NCI-H446 treated with DMSO at 0.1 percent for 48 hours (cell line): ENCODE results near the gene ATF7IP.
"Not testable (repeated sequence)": the region's sequence is repeated elsewhere in the genome, so short reads cannot be mapped to it uniquely, and the experiment has no call there.

Experiments
- DNase-seq: peaks from one replicate; lab custom pipeline; 2025; lab: John Stamatoyannopoulos, UW

ATF7IP gene, protein sequence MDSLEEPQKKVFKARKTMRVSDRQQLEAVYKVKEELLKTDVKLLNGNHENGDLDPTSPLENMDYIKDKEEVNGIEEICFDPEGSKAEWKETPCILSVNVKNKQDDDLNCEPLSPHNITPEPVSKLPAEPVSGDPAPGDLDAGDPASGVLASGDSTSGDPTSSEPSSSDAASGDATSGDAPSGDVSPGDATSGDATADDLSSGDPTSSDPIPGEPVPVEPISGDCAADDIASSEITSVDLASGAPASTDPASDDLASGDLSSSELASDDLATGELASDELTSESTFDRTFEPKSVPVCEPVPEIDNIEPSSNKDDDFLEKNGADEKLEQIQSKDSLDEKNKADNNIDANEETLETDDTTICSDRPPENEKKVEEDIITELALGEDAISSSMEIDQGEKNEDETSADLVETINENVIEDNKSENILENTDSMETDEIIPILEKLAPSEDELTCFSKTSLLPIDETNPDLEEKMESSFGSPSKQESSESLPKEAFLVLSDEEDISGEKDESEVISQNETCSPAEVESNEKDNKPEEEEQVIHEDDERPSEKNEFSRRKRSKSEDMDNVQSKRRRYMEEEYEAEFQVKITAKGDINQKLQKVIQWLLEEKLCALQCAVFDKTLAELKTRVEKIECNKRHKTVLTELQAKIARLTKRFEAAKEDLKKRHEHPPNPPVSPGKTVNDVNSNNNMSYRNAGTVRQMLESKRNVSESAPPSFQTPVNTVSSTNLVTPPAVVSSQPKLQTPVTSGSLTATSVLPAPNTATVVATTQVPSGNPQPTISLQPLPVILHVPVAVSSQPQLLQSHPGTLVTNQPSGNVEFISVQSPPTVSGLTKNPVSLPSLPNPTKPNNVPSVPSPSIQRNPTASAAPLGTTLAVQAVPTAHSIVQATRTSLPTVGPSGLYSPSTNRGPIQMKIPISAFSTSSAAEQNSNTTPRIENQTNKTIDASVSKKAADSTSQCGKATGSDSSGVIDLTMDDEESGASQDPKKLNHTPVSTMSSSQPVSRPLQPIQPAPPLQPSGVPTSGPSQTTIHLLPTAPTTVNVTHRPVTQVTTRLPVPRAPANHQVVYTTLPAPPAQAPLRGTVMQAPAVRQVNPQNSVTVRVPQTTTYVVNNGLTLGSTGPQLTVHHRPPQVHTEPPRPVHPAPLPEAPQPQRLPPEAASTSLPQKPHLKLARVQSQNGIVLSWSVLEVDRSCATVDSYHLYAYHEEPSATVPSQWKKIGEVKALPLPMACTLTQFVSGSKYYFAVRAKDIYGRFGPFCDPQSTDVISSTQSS

DNA sequence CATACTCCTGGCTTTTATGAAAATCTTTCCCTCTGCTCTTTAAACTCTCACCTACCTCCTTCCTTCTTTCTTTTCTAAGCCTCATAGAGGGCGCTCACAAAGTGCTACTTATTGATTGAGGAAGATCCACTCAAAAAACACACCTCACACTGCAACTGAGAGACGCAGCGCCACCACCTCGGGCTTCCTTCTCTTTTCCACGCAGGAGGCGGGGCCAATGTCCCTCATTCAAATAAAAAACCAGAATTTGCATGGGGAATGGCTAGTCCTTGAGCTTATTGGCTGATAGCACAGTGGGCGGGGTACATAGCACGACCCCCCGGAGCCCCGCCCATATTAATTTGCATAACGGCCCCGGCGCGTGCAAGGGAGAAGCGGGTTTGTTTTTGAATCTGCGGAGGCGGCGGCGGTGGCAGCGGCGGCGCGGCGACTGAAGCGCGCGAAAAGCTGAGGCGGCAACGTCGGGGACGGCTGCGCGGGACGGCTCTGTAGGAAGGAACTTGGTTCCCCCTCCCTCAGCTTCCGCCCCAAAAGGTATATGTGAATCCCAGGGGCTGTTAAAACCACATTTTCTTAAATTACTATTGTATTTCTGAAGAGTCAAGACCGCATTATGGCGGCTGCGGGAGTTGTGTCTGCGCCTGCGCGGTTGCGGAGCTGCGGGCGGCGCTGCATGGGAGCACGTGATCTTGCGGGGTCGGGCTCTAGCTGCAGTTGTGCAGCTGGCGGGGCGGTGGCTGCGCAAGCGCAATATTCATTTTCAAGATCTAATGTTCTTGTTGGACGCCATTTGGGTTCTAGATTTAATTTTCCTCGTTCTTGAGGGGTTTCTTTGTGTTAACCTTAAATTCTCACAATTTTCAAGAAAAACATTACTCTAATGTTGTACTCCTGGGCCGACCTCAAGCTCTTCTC lies at the start of gene ATF7IP:
ATF7IP (plus strand) TSS at position 389 of the 915 bp plus-strand sequence. CDS start 58,234 bp downstream, outside the sequence.
- DNase-seq: peak; percentile 96

DNA sequence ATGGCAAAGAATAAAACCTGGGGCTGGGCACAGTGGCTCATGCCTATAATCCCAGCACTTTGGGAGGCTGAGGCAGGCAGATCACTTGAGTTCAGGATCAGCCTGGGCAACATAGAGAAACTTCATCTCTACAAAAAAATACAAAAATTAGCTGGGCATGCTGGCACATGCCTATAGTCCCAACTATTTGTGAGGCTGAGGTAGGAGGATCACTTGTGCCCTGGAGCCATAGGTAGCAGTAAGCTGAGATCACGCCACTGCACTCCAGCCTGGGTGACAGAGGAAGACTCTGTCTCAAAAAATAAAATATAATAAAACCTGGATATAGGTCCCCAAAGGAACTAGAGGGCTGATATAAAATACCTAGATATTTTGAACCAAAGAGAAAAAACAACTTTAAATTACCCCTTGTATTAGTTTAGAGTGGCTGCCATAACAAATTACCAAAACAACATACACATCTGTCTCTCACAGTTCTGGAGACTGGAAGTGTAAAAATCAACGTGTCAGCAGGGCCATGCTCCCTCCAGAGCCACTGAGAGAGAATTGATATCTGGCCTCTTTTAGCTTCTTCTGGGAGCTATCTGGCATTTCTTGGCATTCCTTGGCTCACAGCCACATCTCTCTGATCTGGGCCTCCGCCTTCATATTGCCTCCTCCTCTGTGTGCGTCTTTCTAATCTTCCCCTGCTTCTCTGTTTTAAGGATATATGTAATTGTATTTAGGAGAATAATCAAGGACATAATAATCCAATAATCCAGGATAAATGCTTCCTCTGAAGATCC lies 47.9 kb upstream of the ATF7IP start:
- no peak for DNase-seq

DNA sequence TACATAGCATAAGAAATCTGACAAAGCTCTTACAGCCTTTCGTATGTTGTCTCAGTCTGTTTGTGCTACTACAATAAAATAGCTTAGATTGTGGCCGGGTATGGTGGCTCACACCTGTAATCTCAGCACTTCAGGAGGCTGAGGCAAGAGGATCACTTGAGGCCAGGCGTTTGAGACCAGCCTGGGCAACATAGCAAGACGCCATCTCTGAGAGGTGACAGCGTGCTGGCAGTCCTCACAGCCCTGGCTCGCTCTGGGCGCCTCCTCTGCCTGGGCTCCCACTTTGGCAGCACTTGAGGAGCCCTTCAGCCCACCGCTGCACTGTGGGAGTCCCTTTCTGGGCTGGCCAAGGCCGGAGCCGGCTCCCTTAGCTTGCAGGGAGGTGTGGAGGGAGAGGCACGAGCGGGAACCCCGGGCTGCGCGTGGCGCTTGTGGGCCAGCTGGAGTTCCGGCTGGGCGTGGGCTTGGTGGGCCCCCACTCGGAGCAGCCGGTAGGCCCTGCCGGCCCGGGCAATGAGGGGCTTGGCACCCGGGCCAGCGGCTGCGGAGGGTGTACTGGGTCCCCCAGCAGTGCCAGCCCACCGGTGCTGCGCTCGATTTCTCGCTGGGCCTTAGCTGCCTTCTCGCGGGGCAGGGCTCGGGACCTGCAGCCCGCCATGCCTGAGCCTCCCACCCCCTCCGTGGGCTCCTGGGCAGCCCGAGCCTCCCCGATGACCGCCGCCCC lies 45.6 kb upstream of the ATF7IP start:
- DNase-seq: not testable (repeated sequence)

DNA sequence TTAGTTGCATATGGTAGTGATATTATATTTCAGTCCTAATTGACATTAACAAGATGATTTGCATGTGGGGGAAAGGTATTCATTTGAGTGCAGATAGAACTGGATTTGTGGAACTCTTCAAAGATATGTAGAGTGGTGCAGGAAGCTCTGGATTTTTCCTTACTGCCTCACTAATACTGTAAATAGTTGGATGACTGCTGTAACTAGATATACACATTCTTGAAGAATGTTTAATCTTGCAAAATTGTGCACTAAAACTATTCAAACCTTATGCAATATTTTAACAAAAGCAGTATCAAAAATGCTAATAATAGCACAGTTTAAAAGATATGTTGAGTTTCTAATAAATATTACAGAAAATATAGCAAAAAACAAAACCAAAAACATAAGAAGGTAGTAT lies 43.1 kb upstream of the ATF7IP start:
- DNase-seq: no peak

DNA sequence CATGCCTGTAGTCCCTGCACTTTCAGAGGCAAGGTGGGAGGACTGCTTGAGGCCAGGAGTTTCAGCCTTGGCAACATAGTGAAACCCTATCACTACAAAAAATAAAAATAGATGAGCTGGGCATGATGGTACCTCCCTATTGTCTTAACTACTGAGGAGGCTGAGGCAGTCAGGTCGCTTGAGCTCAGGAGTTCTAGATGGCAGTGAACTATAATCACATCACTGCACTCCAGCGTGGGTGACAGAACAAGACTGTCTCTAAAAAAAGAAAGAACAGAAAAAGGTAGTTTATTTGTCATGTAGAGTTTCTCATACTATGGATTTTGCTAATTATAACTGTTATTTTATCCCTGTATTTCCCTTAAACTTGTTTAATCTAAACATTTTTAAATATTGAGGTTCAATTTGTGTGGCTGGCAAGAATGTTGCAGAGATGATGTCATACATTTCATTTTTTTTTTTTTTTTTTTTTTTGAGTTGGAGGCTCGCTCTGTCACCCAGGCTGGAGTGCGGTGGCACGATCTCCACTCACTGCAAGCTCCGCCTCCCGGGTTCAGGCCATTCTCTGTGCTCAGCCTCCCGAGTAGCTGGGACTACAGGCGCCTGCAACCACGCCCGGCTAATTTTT lies 39.7 kb upstream of the ATF7IP start:
- DNase-seq: no peak

DNA sequence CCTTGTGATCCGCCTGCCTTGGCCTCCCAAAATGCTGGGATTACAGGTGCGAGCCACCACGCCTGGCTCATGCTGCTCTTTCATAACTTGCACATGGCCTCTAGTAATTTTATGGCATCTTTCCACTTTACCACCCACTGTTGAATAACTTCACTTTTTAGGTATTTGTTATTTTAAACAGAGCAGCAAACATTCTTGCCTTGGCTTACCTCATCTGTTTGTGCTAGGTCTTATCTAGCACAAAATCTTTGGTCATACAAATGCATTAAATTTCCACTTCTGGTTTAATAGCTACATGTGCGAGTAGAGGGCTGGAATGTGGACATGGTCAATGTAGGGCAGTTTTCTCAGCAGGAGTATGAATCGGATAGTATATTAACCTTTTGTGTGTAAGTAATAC lies 38.8 kb upstream of the ATF7IP start:
- DNase-seq: no peak

DNA sequence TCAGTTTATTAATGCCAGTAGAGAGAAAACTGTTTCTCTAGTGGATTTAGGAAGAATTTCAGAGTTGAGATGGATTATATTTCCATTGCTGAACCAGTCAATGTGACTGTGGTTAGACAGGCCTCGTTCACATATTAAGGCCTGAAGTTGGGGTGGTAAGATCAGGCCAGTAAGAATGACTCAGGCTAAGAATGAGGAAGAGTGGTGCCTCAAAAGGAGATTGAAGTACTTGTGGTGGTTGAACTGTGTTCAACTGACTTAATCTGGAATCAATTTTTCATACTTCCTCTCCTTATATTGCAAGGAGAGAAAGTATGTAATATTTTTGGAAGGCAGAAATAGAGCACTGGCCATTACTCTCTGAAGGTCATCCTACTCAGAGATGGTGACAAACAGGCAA lies 37.8 kb upstream of the ATF7IP start:
- DNase-seq: no peak

DNA sequence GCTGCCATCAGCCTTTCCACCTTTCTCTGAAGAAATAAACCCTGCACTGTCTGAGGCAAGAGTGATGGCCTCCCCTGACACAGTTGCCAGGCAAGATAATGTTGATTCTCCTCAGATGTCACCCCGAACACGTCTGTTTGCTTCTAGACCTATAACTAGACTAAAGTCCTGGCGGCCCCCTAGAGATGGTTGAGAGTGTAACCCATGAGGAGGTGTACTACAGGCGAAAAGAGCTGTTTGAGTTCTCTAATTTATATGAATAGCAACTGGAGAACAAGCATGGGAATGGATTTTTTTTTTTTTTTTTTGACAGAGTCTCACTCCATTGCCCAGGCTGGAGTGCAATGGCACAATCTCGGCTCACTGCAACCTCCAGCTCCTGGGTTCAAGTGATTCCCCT lies 33.0 kb upstream of the ATF7IP start:
- no peak for DNase-seq

DNA sequence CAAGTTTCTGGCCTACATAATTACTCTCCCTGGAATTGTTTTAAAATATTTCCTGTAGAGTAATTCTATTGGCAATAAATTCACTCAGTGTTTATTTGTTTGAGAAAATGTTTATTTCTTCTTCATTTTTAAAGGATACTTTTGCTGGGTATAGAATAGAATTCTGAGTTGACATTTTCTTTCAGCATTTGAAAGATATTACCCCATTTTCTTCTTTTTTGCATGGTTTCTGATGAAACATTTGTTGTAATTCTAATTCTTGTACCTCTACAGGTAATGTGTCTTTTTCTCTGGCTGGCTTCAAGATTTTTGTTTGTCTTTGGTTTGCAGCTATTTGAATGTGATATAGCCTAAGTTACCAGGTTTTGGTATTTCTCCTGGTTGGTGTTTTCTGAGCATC lies 25.1 kb upstream of the ATF7IP start:
- DNase-seq: no peak

DNA sequence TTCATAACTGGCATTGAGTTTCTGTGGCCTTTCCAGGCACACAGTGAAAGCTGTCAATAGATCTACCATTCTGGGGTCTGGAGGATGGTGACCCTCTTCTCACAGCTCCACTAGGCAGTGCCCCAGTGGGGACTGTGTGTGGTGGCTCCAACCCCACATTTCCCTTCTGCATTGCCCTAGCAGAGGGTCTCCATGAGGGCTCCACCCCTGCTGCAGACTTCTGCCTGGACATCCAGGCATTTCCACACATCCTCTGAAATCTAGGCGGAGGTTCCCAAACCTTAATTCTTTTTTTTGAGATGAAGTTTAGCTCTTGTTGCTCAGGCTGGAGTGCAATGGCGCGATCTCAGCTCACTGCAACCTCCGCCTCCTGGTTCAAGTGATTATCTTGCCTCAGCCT lies 14.0 kb upstream of the ATF7IP start:
- DNase-seq: not testable (repeated sequence)

DNA sequence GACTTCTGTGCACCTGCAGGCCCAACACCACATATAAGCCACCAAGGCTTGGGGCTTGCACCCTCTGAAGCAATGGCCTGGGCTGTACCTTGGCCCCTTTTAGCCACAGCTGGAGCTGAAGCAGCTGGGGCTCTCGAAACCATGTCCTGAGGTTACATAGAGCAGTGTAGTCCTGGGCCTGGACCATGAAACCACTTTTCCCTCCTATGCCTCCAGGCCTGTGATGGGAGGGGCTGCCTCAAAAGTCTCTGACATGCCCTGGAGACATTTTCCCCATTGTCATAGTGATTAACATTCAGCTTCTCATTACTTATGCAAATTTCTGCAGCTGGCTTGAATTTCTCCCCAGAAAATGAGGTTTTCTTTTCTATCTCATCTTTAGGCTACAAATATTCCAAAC lies 13.4 kb upstream of the ATF7IP start:
- DNase-seq: not testable (repeated sequence)

DNA sequence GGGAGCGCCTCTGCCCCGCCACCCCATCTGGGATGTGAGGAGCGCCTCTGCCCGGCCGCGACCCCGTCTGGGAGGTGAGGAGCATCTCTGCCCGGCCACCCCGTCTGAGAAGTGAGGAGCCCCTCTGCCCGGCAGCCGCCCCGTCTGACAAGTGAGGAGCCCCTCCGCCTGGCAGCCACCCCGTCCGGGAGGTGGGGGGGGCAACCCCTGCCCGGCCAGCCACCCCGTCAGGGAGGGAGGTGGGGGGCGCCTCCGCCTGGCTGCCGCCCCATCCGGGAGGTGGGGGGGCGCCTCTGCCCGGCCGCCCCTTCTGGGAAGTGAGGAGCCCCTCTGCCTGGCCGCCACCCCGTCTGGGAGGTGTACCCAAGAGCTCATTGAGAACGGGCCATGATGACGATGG lies 10.8 kb upstream of the ATF7IP start:
- not testable (repeated sequence) for DNase-seq

DNA sequence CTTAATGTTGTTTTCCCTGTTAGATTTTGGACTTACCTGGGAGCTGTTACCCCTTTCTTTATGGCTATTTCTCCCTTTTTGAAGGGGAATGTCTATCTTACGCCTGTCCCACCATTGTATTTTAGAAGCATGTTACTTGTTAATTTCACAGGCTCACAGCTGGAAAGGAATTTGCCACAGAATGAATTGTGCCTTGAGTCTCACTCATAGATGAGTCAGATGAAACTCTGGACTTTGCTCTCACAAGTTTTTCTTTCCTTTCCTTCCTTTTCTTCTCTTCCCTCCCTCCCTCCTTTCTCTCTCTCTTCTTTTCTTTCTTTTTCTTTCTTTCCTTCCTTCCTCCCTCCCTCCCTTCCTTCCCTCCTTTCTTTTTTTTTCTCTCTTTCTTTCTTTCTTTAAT lies 9.3 kb upstream of the ATF7IP start:
- DNase-seq: no peak

DNA sequence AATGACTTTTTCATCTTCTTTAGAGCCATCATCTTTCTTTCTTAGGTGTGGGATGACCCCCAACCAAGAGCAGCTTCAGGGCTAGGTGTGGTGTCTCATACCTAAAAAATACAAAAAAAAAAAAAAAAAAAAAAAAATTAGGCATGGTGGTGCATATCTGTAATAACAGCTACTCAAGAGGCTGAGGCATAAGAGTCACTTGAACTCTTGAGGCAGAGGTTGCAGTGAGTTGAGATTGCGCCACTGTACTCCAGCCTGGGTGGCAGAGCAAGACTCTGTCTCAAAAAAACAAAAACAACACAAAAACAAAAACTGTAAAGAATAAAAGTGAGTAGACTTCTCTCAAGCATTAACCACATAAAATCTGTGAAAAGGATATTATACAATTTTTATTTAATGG lies 8.0 kb upstream of the ATF7IP start:
- DNase-seq: no peak

DNA sequence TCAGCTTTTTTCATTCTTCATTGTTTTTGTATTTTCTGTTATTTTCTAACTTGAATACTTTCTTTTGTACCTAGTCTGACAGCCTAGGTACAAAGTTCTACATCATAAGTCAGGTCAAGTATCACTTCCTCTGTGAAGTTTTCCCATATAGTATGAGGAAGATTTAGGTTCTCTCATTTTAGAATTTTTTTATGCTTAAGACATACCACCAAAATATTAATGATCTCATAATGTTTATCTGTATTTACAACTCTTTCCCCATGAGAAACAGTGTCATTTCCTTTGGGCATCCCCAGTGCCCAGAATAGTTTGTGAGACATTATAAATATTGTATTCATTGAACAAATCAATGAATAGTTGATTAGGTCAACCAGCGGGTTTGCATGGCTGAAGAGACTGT lies 3.1 kb upstream of the ATF7IP start:
- no peak for DNase-seq

DNA sequence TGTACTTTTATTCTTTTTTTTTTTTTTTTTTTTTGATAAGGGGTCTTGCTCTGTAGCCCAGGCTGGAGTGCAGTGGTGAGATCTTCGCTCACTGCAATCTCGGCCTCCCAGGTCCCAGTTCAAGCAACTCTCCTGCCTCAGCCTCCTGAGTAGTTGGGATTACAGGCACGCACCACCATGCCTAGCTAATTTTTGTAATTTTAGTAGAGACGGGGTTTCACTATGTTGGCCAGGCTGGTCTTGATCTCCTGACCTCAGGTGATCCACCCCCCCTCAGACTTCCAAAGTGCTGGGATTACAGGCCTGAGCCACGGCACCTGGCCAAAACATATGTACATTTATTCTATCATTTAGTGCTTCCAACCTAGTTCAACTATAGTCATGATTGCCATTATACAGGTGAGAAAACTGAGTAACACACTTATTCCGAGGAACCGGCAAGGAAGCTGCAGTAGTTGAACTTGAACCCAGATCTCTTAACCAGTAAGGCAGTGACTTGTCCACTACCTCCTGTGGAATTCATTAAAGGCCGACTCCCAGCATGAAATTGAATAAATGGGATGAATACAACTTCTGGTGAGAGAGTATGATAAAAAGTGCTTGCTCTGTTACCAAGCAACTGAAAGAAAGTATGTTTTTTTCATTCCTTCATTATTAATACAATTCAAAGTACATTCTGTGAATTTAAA lies 755 bp upstream of the ATF7IP start:
- no peak for DNase-seq

DNA sequence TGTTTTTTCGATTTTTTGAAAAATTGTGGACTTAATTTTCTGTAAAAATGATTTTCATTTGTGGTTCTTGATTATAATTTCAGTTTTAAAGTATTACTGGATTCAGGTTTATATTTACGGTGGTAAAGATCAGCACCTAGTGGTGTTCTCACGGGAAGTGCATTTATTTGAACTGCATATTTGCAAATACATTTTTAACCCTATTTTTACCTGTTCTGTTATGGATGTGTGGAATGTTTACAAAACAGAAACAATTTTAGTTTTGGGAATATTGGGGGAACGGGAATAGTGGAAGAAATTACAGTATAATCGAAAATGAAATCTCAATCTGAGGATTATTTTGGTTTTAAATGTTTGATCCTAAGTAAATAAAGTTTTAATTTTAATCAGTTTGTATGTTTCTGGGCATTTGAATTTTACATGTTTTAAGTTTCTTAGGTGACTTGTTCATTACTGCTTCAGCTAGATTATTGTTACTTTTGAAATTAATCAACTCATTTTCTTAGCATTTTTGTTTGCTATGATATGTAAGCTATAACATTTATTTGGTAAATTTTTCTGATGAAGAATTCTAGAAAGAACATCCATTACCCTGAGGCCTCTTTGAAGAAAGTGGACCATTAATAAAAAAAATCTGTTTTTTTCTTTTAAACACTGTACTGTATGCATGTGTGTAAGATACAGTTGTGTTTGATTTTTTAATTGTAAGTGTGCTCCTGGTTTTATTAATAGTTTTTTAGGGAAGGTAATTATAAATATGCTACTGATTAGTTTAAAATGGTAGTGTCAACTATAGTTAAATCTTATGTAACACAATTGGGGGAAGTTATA lies 942 bp downstream of the ATF7IP start:
- peak; percentile 42 for DNase-seq
